GM23248 (cell line): Measurements from ENCODE around the gene FKBP9.

Source experiments
- EZH2 ChIP-seq: fragments of 200-600 bp; sonication (generic); IDR thresholded peaks from 2 replicates; pipeline ENCODE4 v1.6.1; 2018; ENCODE audit warnings: antibody characterized with exemption, mild to moderate bottlenecking; ENCODE audit not compliant: insufficient read depth, poor library complexity, severe bottlenecking
- EZH2phosphoT487 ChIP-seq: fragments of 200-600 bp; sonication (generic); IDR thresholded peaks from 2 replicates; pipeline ENCODE4 v1.6.1; 2018; ENCODE audit warnings: antibody characterized with exemption, moderate library complexity, mild to moderate bottlenecking, low read depth; ENCODE audit not compliant: insufficient read depth

- TF ChIP-seq EZH2 (no peak), EZH2phosphoT487 (no peak)
Measured at GRCh38 chr7:32941681-32942414, 15.4 kb upstream of the FKBP9 start.
